HG03558 (cell line): ENCODE results near the gene DRAP1.
"Not testable (repeated sequence)": the region's sequence is repeated elsewhere in the genome, so short reads cannot be mapped to it uniquely, and the experiment has no call there.

Source experiments
- ATAC-seq: cut with Tn5 transposase; IDR thresholded peaks from one replicate; pipeline ENCODE4 v1.9.1; 2021; ENCODE audit warnings: moderate number of reproducible peaks; ENCODE audit not compliant: unreplicated experiment; ENCODE audit errors: extremely low read depth

DRAP1 gene

GRCh38 chr11:65922565-65922964 is 3.3 kb downstream of the DRAP1 start:
- no peak for ATAC-seq

DNA sequence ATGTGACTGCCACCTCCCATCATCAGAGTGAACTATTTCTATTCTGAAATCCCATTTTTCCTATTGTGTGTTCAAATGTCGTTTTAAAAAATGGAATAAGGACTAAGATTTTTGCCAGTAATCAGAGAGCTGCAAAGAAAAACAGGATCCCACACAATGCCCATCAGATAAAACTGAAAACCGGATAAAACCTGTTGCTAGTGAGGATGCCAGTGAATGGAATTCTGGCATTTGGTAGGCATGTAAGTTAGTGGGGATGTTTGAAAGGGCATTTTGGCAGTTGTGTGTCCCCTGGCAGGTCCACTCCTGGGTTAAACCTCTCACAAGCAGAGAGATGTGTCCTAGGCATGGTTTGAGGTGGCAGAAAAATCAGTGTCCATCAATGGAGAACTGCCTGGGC is 6.2 kb downstream of the DRAP1 start:
- ATAC-seq, result no peak

DNA sequence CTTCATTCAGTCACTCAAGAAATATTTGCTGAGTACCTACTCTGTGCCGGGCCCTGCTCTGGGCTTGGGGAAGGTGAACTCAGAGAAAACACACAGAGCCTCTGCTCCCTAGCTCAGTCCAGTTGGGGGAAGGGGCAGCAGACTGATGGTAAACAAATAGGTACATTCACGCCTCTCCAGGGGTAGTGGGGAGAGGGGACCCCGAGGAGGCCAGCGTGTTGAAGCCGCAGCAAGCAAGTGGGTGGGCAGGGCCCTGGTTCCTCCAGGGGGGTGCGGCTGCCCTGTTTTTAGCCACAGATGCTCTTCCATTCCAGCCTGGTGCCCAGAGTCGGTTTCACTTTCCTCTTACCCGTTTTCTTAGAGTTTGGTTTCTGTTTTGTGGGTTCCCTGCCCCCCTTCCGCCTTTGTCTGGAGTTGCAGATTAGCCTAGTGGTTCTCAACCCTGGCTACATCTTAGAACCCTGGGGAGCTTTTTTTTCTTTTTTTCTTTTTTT is 8.7 kb downstream of the DRAP1 start:
- ATAC-seq, result no peak

GRCh38 chr11:65928667-65929066 is 9.4 kb downstream of the DRAP1 start:
- ATAC-seq, result no peak

DNA sequence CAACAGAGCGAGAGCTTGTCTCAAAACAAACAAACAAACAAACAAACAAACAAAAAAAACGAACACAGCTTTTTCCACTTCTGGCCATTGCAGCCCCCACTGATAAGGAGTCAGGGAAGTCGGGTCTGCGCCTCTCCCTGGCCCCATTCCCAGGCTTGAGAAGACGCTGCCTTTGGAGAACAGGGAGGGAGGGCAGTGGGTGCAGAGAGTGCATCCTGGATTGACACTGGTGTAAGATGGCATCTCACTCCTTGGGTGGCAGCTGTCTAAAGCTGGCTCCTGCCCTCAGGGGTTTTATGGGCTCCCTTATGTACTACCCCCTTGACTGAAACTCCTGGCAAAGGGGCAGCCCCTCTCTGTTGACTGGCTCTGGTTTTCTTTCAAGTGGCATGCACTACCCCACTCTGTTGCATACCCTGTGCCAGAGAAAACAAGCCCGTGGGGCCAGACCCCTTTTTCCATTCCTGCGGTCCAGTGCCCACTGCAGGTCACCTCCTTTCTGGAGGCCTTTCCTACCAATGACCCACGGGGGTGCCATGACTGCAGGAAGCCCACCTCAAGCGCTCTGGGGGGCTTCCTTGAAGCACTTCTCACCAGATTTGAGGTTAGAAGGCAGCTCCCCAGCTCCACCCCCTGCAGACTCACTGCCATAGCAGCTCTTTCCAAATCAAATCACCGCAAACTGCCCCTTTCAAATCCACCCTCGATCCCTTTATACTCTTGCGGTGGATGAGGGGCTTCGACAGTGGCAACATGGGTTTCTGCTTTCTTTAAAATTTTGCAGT is 12.7 kb downstream of the DRAP1 start:
- ATAC-seq, result no peak

DNA sequence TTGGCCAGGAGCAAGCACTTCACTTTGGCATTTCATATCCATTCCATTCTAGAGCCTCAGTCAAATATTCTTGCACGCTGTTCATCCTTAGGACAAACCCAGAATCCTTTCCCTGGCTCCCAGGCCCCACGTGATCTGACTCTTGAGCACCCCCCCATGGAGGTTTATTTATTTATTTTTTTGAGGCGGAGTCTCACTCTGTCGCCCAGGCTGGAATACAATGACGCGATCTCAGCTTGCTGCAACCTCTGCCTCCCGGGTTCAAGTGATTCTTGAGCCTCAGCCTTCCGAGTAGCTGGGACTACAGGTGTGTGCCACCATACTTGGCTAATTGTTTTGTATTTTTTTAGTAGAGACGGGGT is 13.3 kb downstream of the DRAP1 start:
- no peak for ATAC-seq

DNA sequence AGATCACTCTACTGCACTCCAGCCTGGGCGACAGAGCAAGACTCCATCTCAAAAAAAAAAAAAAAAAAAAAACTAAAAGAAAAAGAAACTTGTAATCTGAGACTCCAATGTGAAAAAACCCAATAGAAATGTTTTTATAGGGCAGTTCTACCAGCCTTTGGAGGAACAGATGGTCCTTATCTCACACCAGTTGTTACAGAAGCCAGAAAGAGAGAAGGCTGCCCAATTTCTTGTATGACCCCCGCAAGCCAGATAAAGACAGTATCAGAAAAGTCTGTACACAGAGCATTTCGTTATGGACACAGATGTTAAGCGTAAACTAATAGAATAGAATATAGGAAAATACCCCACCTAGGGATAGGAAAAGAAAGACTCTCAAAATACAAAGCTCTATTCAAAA is 14.8 kb downstream of the DRAP1 start:
- no peak for ATAC-seq

DNA sequence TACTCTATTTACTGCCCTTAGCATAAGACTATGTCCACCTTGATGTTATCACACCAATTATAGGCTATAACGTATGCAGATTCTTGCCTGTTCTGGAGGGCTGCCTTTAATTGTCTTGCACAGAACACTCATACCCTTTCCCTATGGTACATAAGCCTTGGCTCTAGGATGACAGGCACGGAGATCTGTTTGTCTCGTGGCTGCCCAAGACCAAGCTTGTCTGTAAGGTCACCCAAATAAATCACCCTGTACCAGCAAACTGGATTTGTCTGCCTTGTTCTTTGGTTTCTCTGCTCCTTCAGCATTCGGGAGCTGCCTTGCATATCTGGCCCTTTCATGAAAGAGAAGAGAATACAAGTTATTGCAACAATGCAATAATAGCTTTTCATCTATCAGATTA is 18.5 kb downstream of the DRAP1 start:
- ATAC-seq, result no peak

GRCh38 chr11:65941720-65942310 is 22.6 kb downstream of the DRAP1 start:
- no peak for ATAC-seq

GRCh38 chr11:65942531-65942930 is 23.3 kb downstream of the DRAP1 start:
- ATAC-seq, result no peak

- no peak for ATAC-seq
Measured at GRCh38 chr11:65944191-65944590, 25.0 kb downstream of the DRAP1 start.

GRCh38 chr11:65944767-65945166 is 25.5 kb downstream of the DRAP1 start:
- ATAC-seq, result no peak

DNA sequence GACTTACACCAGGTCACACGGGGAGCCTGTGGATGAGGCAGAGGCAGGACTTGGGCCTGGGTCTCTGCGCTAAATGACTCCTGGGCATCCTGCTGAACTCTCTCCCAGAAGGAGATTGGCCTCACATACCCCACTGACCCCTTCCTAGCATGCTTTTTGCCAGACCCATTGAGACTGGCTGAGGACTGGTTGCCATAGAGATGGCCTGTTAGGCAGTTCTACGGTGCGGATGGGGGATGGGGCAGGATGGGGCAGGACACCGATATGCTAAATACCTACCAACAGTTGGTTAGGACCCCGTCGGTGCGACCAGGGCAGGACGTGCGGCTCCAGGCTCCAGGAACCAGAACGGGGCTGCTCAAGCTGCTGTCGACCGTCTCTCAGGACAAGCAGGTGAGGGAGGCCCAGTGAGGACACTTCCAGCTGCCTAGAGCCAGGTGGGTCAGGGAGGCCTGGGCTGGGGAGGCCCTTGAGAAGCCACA is 26.2 kb downstream of the DRAP1 start, which contains the start of gene TSGA10IP:
TSGA10IP (plus strand) TSS at position 51 of the 482 bp plus-strand sequence; CDS start at position 247, 196 bp downstream.
- no peak for ATAC-seq

- ATAC-seq, result no peak
Measured at GRCh38 chr11:65945941-65946558, 26.8 kb downstream of the DRAP1 start.

- ATAC-seq, result no peak
Measured at GRCh38 chr11:65946655-65947054, 27.4 kb downstream of the DRAP1 start.

GRCh38 chr11:65947133-65947532 is 27.9 kb downstream of the DRAP1 start:
- ATAC-seq, result no peak

- ATAC-seq, result no peak
Measured at GRCh38 chr11:65947603-65948125, 28.4 kb downstream of the DRAP1 start.

GRCh38 chr11:65950711-65951110 is 31.5 kb downstream of the DRAP1 start:
- not testable (repeated sequence) for ATAC-seq

DNA sequence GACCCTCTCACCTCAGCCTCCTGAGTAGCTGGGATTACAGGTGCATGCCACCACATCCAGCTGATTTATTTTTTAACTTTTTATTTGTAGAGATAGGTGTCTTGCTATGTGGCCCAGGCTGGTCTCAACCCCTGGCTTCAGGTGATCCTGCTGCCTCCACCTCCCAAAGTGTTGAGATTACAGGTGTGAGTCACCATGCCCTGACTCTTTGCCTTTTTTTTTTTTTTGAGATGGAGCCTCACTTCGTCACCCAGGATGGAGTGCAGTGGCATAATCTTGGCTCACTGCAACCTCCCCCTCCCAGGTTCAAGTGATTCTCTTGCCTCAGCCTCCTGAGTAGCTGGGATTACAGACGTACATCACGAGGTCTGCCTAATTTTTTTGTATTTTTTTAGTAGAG is 32.4 kb downstream of the DRAP1 start:
- not testable (repeated sequence) for ATAC-seq

DNA sequence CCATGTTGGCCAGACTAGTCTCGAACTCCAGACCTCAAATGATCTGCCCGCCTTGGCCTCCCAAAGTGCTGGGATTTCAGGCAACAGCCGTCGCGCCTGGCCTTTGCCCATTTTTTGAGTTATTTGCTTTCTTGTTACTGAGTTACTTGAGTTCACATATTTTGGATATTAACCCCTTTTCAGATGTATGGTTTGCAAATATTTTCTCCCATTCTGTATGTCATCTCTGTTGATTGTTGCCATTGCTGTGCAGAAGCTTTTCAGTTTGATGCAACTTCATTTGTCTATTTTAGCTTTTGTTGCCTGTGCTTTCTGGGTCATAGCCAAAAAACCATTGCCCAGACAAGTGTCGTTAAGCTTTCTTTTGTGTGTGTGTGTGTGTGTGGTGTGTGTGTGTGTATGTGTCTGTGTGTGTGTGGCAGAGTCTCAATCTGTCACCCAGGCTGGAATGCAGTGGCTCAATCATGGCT is 32.9 kb downstream of the DRAP1 start:
- no peak for ATAC-seq

DNA sequence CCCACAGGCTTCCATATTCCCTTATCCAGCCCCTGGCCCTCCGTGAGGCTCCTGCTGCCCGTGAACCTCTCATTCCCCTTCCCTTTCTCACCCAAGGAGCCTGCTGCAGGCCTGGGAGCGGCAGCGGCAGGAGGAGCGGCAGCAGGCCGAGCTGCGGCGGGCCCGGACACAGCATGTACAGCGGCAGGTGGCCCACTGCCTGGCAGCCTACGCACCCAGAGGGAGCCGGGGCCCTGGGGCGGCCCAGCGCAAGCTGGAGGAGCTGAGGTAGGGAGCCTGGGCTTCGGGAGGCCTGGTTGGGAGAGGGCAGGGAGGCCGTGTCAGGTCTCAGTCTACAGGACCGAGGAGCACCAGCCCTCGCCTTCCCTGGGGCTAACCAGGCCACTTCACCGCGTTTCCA is 34.2 kb downstream of the DRAP1 start:
- no peak for ATAC-seq
